ENCODE data around the gene MUC4. TPM values are rescaled to one million over a fixed set of nuclear protein-coding genes. Genes with fewer than 3 reads are reported as not detected.

The MUC4 gene
- polyA plus RNA-seq, 1 of the 3 experiments (the other 2 are of a cell fraction) = 0.07 TPM

DNA sequence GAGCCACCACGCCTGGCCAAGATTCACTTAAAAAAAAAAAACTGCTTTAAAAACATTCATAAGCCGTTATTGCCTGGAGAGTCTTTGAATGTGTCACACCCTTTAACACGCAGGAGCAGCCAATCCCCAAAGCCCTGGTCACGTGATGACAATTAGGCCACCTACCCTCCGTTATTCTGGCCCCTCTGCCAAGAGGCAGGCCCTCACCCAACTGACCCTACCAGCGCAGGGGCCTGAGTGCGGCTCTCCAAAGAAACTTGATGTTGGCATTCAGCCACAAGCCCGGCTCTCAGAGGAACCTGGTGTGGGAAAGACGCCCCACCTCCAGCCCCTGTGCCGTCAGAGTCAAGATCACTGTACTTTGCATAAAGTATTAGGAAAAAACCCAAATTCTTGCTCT is 11.6 kb upstream of the MUC4 start (continued):
- TF ChIP-seq TAF1 (IDR thresholded peaks at IDR 0.05; ENCODE audit: borderline replicate concordance, low read depth, low read length) (no peak), YY1 (IDR thresholded peaks at IDR 0.05; ENCODE audit: low read depth) (no peak), RCOR1 (IDR thresholded peaks at IDR 0.05; ENCODE audit: low read length) (no peak), SMC3 (IDR thresholded peaks at IDR 0.05; ENCODE audit: low read depth, low read length) (no peak), MEF2A (IDR thresholded peaks at IDR 0.05; ENCODE audit: borderline replicate concordance, low read depth) (no peak), FOXJ3 (CRISPR knock-in tag; IDR thresholded peaks at IDR 0.05) (no peak)

DNA sequence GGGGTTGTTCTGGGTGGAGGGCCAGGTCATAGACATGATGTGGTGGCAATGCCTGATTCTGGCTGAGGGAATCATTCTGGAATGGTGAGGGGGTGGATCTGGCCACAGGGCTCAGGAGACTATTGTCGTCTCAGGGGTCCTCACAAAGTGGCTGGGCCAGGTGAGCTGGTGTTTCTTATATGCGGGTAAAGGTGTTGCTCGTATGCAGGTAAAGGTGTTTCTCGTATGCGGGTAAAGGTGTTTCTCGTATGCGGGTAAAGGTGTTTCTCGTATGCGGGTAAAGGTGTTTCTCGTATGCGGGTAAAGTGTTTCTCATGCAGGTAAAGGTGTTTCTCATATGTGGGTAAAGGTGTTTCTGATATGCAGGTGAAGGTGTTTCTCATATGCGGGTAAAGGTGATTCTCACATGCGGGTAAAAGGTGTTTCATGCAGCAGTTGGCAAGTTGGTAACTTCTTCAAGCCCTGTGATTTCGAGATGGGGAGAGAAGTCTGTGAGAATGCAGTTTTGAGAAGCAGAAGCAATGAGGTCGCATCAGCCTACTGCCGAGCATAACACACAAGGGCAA is 10.5 kb upstream of the MUC4 start:
- H3K4me3 ChIP-seq (ENCODE audit: low read depth in 2 of 2, low read length in 1 of 2) = no peak overlapping the region
- WGBS (ENCODE audit: low lambda C conversion rate) = 78% methylated on average over 16 of the region's 16 CpGs
- H3K27ac ChIP-seq (ENCODE audit: low read depth in 2 of 2, low read length in 1 of 2) = no peak overlapping the region
- H3K36me3 ChIP-seq (replicated peaks in 1 of 2; ENCODE audit: control insufficient read depth in 1 of 2, insufficient read depth in 2 of 2, low read length in 1 of 2) = no peaks in the 10 kb centered on the region
- H3K4me2 ChIP-seq = no peak overlapping the region
- no peaks in the 10 kb centered on the region for H4K20me1 ChIP-seq (ENCODE audit: insufficient read depth)
- ChIA-PET CTCF (interaction anchor here (1.0 kb wide), 1 partner anchor 37 kb away, joined by 4 read pairs; no protein-coding TSS in a partner anchor), POLR2A (no interaction called here)
- no peaks in the 10 kb centered on the region for H3K9me3 ChIP-seq
- H3K4me1 ChIP-seq (ENCODE audit: control insufficient read depth in 1 of 2, insufficient read depth in 2 of 2, low read depth in 1 of 2, low read length in 1 of 2) = no peaks in the 10 kb centered on the region
- no peak overlapping the region for H3K9ac ChIP-seq
- H3K9me2 ChIP-seq = no peaks in the 10 kb centered on the region
- no peak overlapping the region for H2AFZ ChIP-seq (ENCODE audit: low read depth)
- TF ChIP-seq FOXJ3 (CRISPR knock-in tag; IDR thresholded peaks at IDR 0.05) (no peak), MEF2A (IDR thresholded peaks at IDR 0.05; ENCODE audit: borderline replicate concordance, low read depth) (no peak), RAD21 (IDR thresholded peaks at IDR 0.05; ENCODE audit: low read length) (no peak), TCF12 (IDR thresholded peaks at IDR 0.05) (no peak), FOXM1 (IDR thresholded peaks at IDR 0.05; ENCODE audit: low read depth) (no peak), FOSL2 (IDR thresholded peaks at IDR 0.05; ENCODE audit: borderline replicate concordance, low read depth) (no peak), TEAD4 (IDR thresholded peaks at IDR 0.05; ENCODE audit: borderline replicate concordance, insufficient read depth) (no peak)
- TF ChIP-seq, protein P1, sequence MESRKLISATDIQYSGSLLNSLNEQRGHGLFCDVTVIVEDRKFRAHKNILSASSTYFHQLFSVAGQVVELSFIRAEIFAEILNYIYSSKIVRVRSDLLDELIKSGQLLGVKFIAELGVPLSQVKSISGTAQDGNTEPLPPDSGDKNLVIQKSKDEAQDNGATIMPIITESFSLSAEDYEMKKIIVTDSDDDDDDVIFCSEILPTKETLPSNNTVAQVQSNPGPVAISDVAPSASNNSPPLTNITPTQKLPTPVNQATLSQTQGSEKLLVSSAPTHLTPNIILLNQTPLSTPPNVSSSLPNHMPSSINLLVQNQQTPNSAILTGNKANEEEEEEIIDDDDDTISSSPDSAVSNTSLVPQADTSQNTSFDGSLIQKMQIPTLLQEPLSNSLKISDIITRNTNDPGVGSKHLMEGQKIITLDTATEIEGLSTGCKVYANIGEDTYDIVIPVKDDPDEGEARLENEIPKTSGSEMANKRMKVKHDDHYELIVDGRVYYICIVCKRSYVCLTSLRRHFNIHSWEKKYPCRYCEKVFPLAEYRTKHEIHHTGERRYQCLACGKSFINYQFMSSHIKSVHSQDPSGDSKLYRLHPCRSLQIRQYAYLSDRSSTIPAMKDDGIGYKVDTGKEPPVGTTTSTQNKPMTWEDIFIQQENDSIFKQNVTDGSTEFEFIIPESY (IDR thresholded peaks at IDR 0.05; ENCODE audit: borderline replicate concordance, low read depth) = no peak
- TF ChIP-seq, protein P2, sequence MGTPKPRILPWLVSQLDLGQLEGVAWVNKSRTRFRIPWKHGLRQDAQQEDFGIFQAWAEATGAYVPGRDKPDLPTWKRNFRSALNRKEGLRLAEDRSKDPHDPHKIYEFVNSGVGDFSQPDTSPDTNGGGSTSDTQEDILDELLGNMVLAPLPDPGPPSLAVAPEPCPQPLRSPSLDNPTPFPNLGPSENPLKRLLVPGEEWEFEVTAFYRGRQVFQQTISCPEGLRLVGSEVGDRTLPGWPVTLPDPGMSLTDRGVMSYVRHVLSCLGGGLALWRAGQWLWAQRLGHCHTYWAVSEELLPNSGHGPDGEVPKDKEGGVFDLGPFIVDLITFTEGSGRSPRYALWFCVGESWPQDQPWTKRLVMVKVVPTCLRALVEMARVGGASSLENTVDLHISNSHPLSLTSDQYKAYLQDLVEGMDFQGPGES (IDR thresholded peaks at IDR 0.05; ENCODE audit: low read depth, low read length) = no peak
- no peaks in the 10 kb centered on the region for H3F3A ChIP-seq (replicated peaks; ENCODE audit: insufficient read depth)
- no peaks in the 10 kb centered on the region for H3K79me2 ChIP-seq (ENCODE audit: insufficient read depth)
- H3K27me3 ChIP-seq (ENCODE audit: insufficient read depth) = 0 out of 2 replicates have a peak, but pooled peaks cover 11% of the 10 kb centered on the region
- DNase-seq = no peak
